ENCODE data around the gene TRIM40. TPM values are rescaled to one million over a fixed set of nuclear protein-coding genes. Genes with fewer than 3 reads are reported as not detected.

Gene TRIM40
- total and polyA plus RNA-seq, 2 experiments from 2014 or later, result 0.34 to 1.0 TPM

- 70% methylated on average over 3 of the region's 3 CpGs for WGBS (ENCODE audit: low lambda C conversion rate, missing lambda C conversion rate)
- no peak for DNase-seq (ENCODE audit: low spot score)
- Histone ChIP-seq H3K4me1 (ENCODE audit: insufficient read depth) (peaks cover 14% of the 10 kb centered on the region), H4K20me1 (ENCODE audit: insufficient read depth, poor library complexity, severe bottlenecking) (no peaks in the 10 kb centered on the region), H3K27me3 (peaks cover 4% of the 10 kb centered on the region), H3K4me3 (no peak overlapping the region), H3K9me2 (replicated peaks; ENCODE audit: insufficient read depth) (no peaks in the 10 kb centered on the region), H3K79me2 (no peaks in the 10 kb centered on the region), H3K36me3 (replicated peaks; ENCODE audit: insufficient read depth, low read depth) (no peaks in the 10 kb centered on the region), H3K4me2 (no peak overlapping the region), H3K9me3 (ENCODE audit: low read depth) (no peaks in the 10 kb centered on the region), H2AFZ (no peak overlapping the region), H3K27ac (no peak overlapping the region)
- TF ChIP-seq EZH2phosphoT487 (IDR thresholded peaks at IDR 0.05; ENCODE audit: low read depth, severe bottlenecking, unreplicated experiment) (no peak), CTCF (IDR thresholded peaks at IDR 0.05; ENCODE audit: poor library complexity) (no peak), EZH2 (IDR thresholded peaks at IDR 0.05; ENCODE audit: borderline replicate concordance) (no peak)
Observed at GRCh38 chr6:30151580-30151979, 15.6 kb downstream of the TRIM40 start.

GRCh38 chr6:30152016-30152673, 16.2 kb downstream of the TRIM40 start:
- WGBS (ENCODE audit: low lambda C conversion rate, missing lambda C conversion rate), result 64% methylated on average over 4 of the region's 4 CpGs
- Histone ChIP-seq H3K4me3 (no peak overlapping the region), H3K4me1 (ENCODE audit: insufficient read depth) (peaks cover 14% of the 10 kb centered on the region), H3K27me3 (peaks cover 5% of the 10 kb centered on the region), H3K79me2 (no peaks in the 10 kb centered on the region), H3K27ac (no peak overlapping the region), H4K20me1 (ENCODE audit: insufficient read depth, poor library complexity, severe bottlenecking) (no peaks in the 10 kb centered on the region), H2AFZ (no peak overlapping the region), H3K36me3 (replicated peaks; ENCODE audit: insufficient read depth, low read depth) (no peaks in the 10 kb centered on the region), H3K9me2 (replicated peaks; ENCODE audit: insufficient read depth) (no peaks in the 10 kb centered on the region), H3K9me3 (ENCODE audit: low read depth) (no peaks in the 10 kb centered on the region), H3K4me2 (no peak overlapping the region)
- no peak for DNase-seq (ENCODE audit: low spot score)
- no peak for TF ChIP-seq EZH2phosphoT487 (IDR thresholded peaks at IDR 0.05; ENCODE audit: low read depth, severe bottlenecking, unreplicated experiment)
- no peak for TF ChIP-seq EZH2 (IDR thresholded peaks at IDR 0.05; ENCODE audit: borderline replicate concordance)
- TF ChIP-seq CTCF (IDR thresholded peaks at IDR 0.05; ENCODE audit: poor library complexity), result no peak

- no peak for DNase-seq (ENCODE audit: low spot score)
- Histone ChIP-seq H3K27me3 (peaks cover 5% of the 10 kb centered on the region), H2AFZ (no peak overlapping the region), H3K9me3 (ENCODE audit: low read depth) (no peaks in the 10 kb centered on the region), H3K4me3 (no peak overlapping the region), H3K27ac (no peak overlapping the region), H3K4me2 (no peak overlapping the region), H3K79me2 (no peaks in the 10 kb centered on the region), H4K20me1 (ENCODE audit: insufficient read depth, poor library complexity, severe bottlenecking) (no peaks in the 10 kb centered on the region), H3K36me3 (replicated peaks; ENCODE audit: insufficient read depth, low read depth) (no peaks in the 10 kb centered on the region), H3K4me1 (ENCODE audit: insufficient read depth) (peaks cover 14% of the 10 kb centered on the region), H3K9me2 (replicated peaks; ENCODE audit: insufficient read depth) (no peaks in the 10 kb centered on the region)
- TF ChIP-seq EZH2 (IDR thresholded peaks at IDR 0.05; ENCODE audit: borderline replicate concordance) (no peak), EZH2phosphoT487 (IDR thresholded peaks at IDR 0.05; ENCODE audit: low read depth, severe bottlenecking, unreplicated experiment) (no peak), CTCF (IDR thresholded peaks at IDR 0.05; ENCODE audit: poor library complexity) (no peak)
- 94% methylated on average over 3 of the region's 3 CpGs for WGBS (ENCODE audit: low lambda C conversion rate, missing lambda C conversion rate)
Observed at GRCh38 chr6:30152910-30153610, 17.1 kb downstream of the TRIM40 start.
